GM23338 (cell line): Measurements from ENCODE around the gene FOXQ1. TPM values are rescaled to one million over a fixed set of nuclear protein-coding genes. Genes with fewer than 3 reads are reported as not detected.

Experiments used
- ATAC-seq: fragments of 200-7000 bp; cut with Tn5 transposase; 3 replicates; pipeline ENCODE4 v1.9.1; 2020
- DNase-seq: peaks from one replicate; pipeline ENCODE4 v3.0.0-alpha.2; 2015; ENCODE audit warnings: low spot score
- H2AFZ ChIP-seq: fragments of 200-600 bp; sonication (generic); 2 replicates; pipeline ENCODE4 v1.8.0; 2016; ENCODE audit warnings: antibody characterized with exemption, mild to moderate bottlenecking, moderate library complexity
- H3F3A ChIP-seq: fragments of 200-600 bp; sonication (generic); replicated peaks from 2 replicates; pipeline ENCODE4 v1.8.0; 2017; ENCODE audit warnings: antibody characterized with exemption, mixed run types, low read depth
- H3K27ac ChIP-seq: fragments of 200-600 bp; sonication (generic); 2 replicates; pipeline ENCODE4 v1.6.1; 2016; ENCODE audit warnings: low read depth
- H3K27me3 ChIP-seq: fragments of 200-600 bp; sonication (generic); 2 replicates; pipeline ENCODE4 v1.8.0; 2016; ENCODE audit warnings: mild to moderate bottlenecking, mixed run types, moderate library complexity; ENCODE audit not compliant: insufficient read depth
- H3K36me3 ChIP-seq: fragments of 200-600 bp; sonication (generic); 2 replicates; pipeline ENCODE4 v1.8.0; 2016; ENCODE audit warnings: mild to moderate bottlenecking; ENCODE audit not compliant: insufficient read depth
- H3K4me1 ChIP-seq: fragments of 200-600 bp; sonication (generic); 2 replicates; pipeline ENCODE4 v1.8.0; 2016; ENCODE audit warnings: mild to moderate bottlenecking, moderate library complexity; ENCODE audit not compliant: insufficient read depth
- H3K4me2 ChIP-seq: fragments of 200-600 bp; sonication (generic); 2 replicates; pipeline ENCODE4 v1.7.1; 2017; ENCODE audit warnings: mixed run types
- H3K4me3 ChIP-seq: fragments of 200-600 bp; sonication (generic); 2 replicates; pipeline ENCODE4 v1.6.1; 2016; ENCODE audit warnings: mixed run types
- H3K79me2 ChIP-seq: fragments of 200-600 bp; sonication (generic); replicated peaks from 2 replicates; pipeline ENCODE4 v1.8.0; 2017; ENCODE audit warnings: mild to moderate bottlenecking; ENCODE audit not compliant: insufficient read depth
- H3K9me2 ChIP-seq: fragments of 200-600 bp; sonication (generic); 2 replicates; pipeline ENCODE4 v1.8.0; 2017; ENCODE audit not compliant: insufficient read depth
- H4K20me1 ChIP-seq: fragments of 200-600 bp; sonication (generic); replicated peaks from 2 replicates; pipeline ENCODE4 v1.8.0; 2017; ENCODE audit warnings: mild to moderate bottlenecking; ENCODE audit not compliant: insufficient read depth
- H3K27ac Mint-ChIP-seq: 2 replicates; pipeline ENCODE4 v1.8.0; 2020; ENCODE audit warnings: inconsistent platforms, mild to moderate bottlenecking, moderate library complexity, mixed read lengths
- H3K27me3 Mint-ChIP-seq: 3 replicates; pipeline ENCODE4 v1.8.0; 2022; ENCODE audit warnings: low read depth, mild to moderate bottlenecking, moderate library complexity, mixed read lengths, inconsistent platforms; ENCODE audit not compliant: insufficient read depth, poor library complexity
- H3K36me3 Mint-ChIP-seq: 3 replicates; pipeline ENCODE4 v1.8.0; 2021; ENCODE audit warnings: low read depth, mild to moderate bottlenecking, inconsistent platforms, moderate library complexity, mixed read lengths
- H3K4me1 Mint-ChIP-seq: 3 replicates; pipeline ENCODE4 v1.8.0; 2020; ENCODE audit warnings: mild to moderate bottlenecking, inconsistent platforms, mixed read lengths
- H3K4me3 Mint-ChIP-seq: 3 replicates; pipeline ENCODE4 v1.8.0; 2021; ENCODE audit warnings: moderate library complexity, mild to moderate bottlenecking, inconsistent platforms, mixed read lengths
- H3K9me3 Mint-ChIP-seq: 3 replicates; pipeline ENCODE4 v1.8.0; 2020; ENCODE audit warnings: moderate library complexity, mild to moderate bottlenecking, inconsistent platforms, mixed read lengths
- CREB1 ChIP-seq: fragments of 250-450 bp; sonication (Bioruptor Pico); IDR thresholded peaks from 2 replicates; pipeline ENCODE4 v1.5.0; 2020; ENCODE audit warnings: low read depth, mild to moderate bottlenecking, moderate library complexity
- CTCF ChIP-seq, 2 experiments: fragments of 200-600 bp in 1 of 2; sonication (generic) in 1 of 2; conservative IDR thresholded peaks; 2 replicates each; pipeline versions ENCODE4 v1.5.1 to v1.6.1; 2016 to 2017; ENCODE audit warnings: antibody characterized with exemption in 2 of 2, low read depth in 2 of 2, mild to moderate bottlenecking in 2 of 2, moderate library complexity in 1 of 2
- ETS1 ChIP-seq: IDR thresholded peaks from 2 replicates; pipeline ENCODE4 v1.6.1; 2016; ENCODE audit warnings: antibody characterized with exemption
- EZH2 ChIP-seq: fragments of 200-600 bp; sonication (generic); IDR thresholded peaks from one replicate; pipeline ENCODE4 v1.8.0; 2017; ENCODE audit warnings: antibody characterized with exemption, mild to moderate bottlenecking, low read depth; ENCODE audit not compliant: unreplicated experiment
- EZH2phosphoT487 ChIP-seq: fragments of 200-600 bp; sonication (generic); IDR thresholded peaks from one replicate; pipeline ENCODE4 v1.8.1; 2018; ENCODE audit warnings: antibody characterized with exemption; ENCODE audit not compliant: unreplicated experiment
- JUNB ChIP-seq: IDR thresholded peaks from one replicate; pipeline ENCODE4 v1.6.1; 2016; ENCODE audit warnings: antibody characterized with exemption; ENCODE audit not compliant: unreplicated experiment
- NANOG ChIP-seq: IDR thresholded peaks from 2 replicates; pipeline ENCODE4 v1.6.1; 2016; ENCODE audit warnings: antibody characterized with exemption, borderline replicate concordance
- POLR2AphosphoS5 ChIP-seq: IDR thresholded peaks from 2 replicates; pipeline ENCODE4 v1.6.1; 2016; ENCODE audit warnings: antibody characterized with exemption, low read depth
- STAT1 ChIP-seq: IDR thresholded peaks from one replicate; pipeline ENCODE4 v1.6.1; 2016; ENCODE audit warnings: antibody characterized with exemption; ENCODE audit not compliant: unreplicated experiment
- ZNF114 ChIP-seq: fragments of 250-450 bp; sonication (Bioruptor Pico); IDR thresholded peaks from 2 replicates; pipeline ENCODE4 v1.5.0; 2020; ENCODE audit warnings: mild to moderate bottlenecking, moderate library complexity
- ZNF331 ChIP-seq: fragments of 250-450 bp; sonication (Bioruptor Pico); IDR thresholded peaks from 2 replicates; pipeline ENCODE4 v1.5.0; 2020; ENCODE audit warnings: low read depth, mild to moderate bottlenecking, moderate library complexity
- ZNF462 ChIP-seq: fragments of 250-450 bp; sonication (Bioruptor Pico); IDR thresholded peaks from 2 replicates; pipeline ENCODE4 v1.5.0; 2020; ENCODE audit warnings: mild to moderate bottlenecking, moderate library complexity
- polyA plus RNA-seq: library from polyadenylated mRNA; unstranded; fragments of >200 nt; fragmentation: Nextera tagmentation; extraction: Ambion mirVana; gene quantifications from 2 replicates; pipeline ENCODE4 v1.2.1, GENCODE V29; 2016
- total RNA-seq: library from RNA; depleted of rRNA; stranded (reverse); fragments of >200 nt; shearing (Covaris generic); gene quantifications from 2 replicates; pipeline ENCODE4 v1.2.3, GENCODE V29; 2014

Gene FOXQ1
- total and polyA plus RNA-seq, 2 experiments from 2014 or later = not detected

- Histone ChIP-seq H3K4me1 (0 out of 2 replicates have a peak, but pooled peaks cover 4% of the 10 kb centered on the region), H3K79me2 (no peaks in the 10 kb centered on the region), H3K4me2 (no peak overlapping the region), H3K9me2 (no peaks in the 10 kb centered on the region), H3F3A (no peaks in the 10 kb centered on the region), H3K36me3 (no peaks in the 10 kb centered on the region), H3K27ac (no peak overlapping the region), H4K20me1 (no peaks in the 10 kb centered on the region), H3K27me3 (no peaks in the 10 kb centered on the region), H2AFZ (no peak overlapping the region), H3K4me3 (no peak overlapping the region)
- H3K9me3 Mint-ChIP-seq = peaks cover 8% of the 10 kb centered on the region
- ATAC-seq = no peak
- peaks cover 4% of the 10 kb centered on the region; the same call in 1 of the 3 replicates for H3K4me1 Mint-ChIP-seq
- H3K27ac Mint-ChIP-seq = no peak overlapping the region
- no peak overlapping the region for H3K4me3 Mint-ChIP-seq
- DNase-seq = no peak
- H3K27me3 Mint-ChIP-seq = peaks cover 11% of the 10 kb centered on the region
- TF ChIP-seq ETS1 (no peak), ZNF114 (no peak)
- H3K36me3 Mint-ChIP-seq = 0 out of 3 replicates have a peak, but pooled peaks cover 7% of the 10 kb centered on the region
Observed at GRCh38 chr6:1322696-1323219, 10.9 kb downstream of the FOXQ1 start.

- H3K4me3 Mint-ChIP-seq = no peak overlapping the region
- H3K27ac Mint-ChIP-seq = no peak overlapping the region
- no peak overlapping the region for H3K4me3 ChIP-seq
- H3K4me2 ChIP-seq = no peak overlapping the region
- peaks cover 10% of the 10 kb centered on the region for H3K9me3 Mint-ChIP-seq
- H3K27me3 Mint-ChIP-seq = peaks cover 4% of the 10 kb centered on the region
- H3K4me1 Mint-ChIP-seq = peaks cover 4% of the 10 kb centered on the region; the same call in 1 of the 3 replicates
- ATAC-seq = no peak
- peaks cover 3% of the 10 kb centered on the region; the same call in 1 of the 2 replicates for H3K36me3 ChIP-seq
- H3K27me3 ChIP-seq = no peaks in the 10 kb centered on the region
- H3F3A ChIP-seq = no peaks in the 10 kb centered on the region
- no peaks in the 10 kb centered on the region for H4K20me1 ChIP-seq
- H3K79me2 ChIP-seq = no peaks in the 10 kb centered on the region
- no peaks in the 10 kb centered on the region for H3K9me2 ChIP-seq
- H3K4me1 ChIP-seq = 0 out of 2 replicates have a peak, but pooled peaks cover 4% of the 10 kb centered on the region
- H2AFZ ChIP-seq = no peak overlapping the region
- DNase-seq = no peak
- peaks cover 3% of the 10 kb centered on the region; the same call in 1 of the 3 replicates for H3K36me3 Mint-ChIP-seq
- H3K27ac ChIP-seq = no peak overlapping the region
- TF ChIP-seq EZH2phosphoT487 = no peak
- no peak for TF ChIP-seq ZNF331 (CRISPR knock-in tag)
- TF ChIP-seq ETS1 = no peak
- TF ChIP-seq ZNF462 (CRISPR knock-in tag) = no peak
- TF ChIP-seq NANOG = no peak
- no peak for TF ChIP-seq ZNF114
- TF ChIP-seq JUNB = no peak
- no peak for TF ChIP-seq EZH2
- TF ChIP-seq CREB1 (CRISPR knock-in tag) = no peak
- no peak for TF ChIP-seq STAT1
- TF ChIP-seq CTCF (conservative IDR thresholded peaks at IDR 0.05; ENCODE audit: low read depth in 2 of 2) = no peak
- no peak for TF ChIP-seq POLR2AphosphoS5
Observed at GRCh38 chr6:1324936-1325335, 13.0 kb downstream of the FOXQ1 start.
